ENCODE results near the gene ATP5MC2.
"Not testable (repeated sequence)": the region's sequence is repeated elsewhere in the genome, so short reads cannot be mapped to it uniquely, and the experiment has no call there.

ATP5MC2 gene

DNA sequence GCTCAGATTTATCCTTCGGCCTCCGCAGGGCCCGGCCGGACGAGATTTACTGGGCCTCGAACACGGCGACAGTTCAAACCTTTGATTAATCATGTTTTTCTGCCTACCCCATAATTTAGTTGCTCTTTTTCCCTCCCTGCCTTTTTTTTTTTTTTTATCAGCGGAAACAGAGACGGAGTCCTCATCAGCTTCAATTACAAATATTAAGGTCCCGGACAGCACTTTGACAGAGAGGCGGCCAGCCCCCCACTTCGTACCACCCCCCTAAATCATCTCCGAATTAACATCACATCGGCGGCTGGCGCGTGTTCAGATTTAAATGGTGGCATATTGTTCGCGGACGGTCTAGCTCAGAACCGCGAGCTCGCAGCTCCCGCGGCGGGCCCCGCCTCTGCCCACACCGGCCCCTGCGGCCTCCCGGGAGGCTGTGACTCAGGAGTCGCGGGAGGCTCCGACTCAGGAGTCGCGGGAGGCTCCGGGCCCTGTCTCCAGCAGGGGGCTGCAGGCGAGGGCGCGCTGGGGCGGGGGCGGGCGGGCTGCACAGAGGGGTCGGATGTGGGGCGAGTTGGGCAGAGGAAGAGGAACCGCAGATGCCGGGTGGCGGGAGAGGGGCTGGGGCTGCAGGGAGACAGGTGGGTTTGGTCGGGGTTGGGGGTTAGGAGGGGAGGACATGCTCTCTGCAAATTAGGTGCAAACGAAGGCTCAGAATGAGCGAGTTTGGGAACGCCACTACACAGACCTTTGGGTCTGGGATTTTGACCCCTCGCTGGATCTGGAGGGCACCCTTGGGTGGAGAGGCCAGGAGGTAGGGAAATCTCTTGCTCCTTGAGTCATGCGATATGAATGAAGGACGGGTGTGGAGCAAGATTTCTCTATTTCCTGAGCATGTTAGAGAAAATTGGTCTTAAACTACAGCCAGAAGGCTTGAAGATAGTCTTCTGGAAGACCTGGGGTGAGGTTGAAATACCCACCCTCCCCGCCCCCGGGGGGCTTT lies 19.6 kb upstream of the ATP5MC2 start:
- H3K4me3 ChIP-seq (ENCODE audit: low read length) = peak overlapping the region; percentile 37
- no peak for DNase-seq (ENCODE audit: low read depth, low spot score)

DNA sequence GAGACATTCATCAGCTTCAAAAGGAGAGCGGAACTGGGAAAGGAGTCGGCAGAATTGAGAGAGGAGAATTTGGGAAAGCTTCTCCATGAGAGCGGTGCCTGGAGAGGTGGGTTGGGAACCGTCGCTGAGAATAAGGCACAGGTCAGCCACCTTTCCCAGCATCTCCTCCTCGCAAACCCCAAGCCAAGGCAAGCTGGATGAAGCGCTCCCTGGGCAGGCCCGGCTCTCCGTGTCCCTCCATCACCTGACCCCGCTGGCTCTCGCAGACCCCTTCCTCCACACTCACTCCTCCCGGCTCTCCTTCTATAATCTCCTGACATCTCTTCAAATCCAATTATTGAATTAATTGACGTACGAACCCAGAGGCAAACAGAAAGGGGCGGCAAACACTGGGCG lies 18.9 kb upstream of the ATP5MC2 start:
- no peak overlapping the region for H3K4me3 ChIP-seq (ENCODE audit: low read length)
- DNase-seq (ENCODE audit: low read depth, low spot score) = no peak

DNA sequence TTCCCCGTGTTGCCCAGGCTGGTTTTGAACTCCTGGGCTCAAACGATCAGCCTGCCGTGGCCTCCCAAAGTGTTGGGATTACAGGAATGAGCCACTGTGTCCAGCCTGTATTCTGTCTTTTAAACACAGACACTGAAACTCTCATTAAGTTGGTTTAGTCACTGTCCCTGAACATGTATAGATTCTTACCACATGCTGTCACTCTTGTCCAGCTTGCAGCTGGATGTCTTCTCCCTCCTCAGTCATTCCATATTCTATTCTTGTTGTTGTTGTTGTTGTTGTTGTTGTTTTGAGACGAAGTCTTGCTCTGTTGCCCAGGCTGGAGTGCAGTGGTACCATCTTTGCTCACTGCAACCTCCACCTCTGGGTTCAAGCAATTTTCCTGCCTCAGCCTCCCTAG lies 12.3 kb upstream of the ATP5MC2 start:
- no peak for DNase-seq (ENCODE audit: low read depth, low spot score)
- H3K4me3 ChIP-seq (ENCODE audit: low read length) = no peak overlapping the region

- DNase-seq (ENCODE audit: low read depth, low spot score) = no peak
- no peak overlapping the region for H3K4me3 ChIP-seq (ENCODE audit: low read length)
These were observed 10.6 kb upstream of the ATP5MC2 start for GRCh38 chr12:53686436-53686835.

DNA sequence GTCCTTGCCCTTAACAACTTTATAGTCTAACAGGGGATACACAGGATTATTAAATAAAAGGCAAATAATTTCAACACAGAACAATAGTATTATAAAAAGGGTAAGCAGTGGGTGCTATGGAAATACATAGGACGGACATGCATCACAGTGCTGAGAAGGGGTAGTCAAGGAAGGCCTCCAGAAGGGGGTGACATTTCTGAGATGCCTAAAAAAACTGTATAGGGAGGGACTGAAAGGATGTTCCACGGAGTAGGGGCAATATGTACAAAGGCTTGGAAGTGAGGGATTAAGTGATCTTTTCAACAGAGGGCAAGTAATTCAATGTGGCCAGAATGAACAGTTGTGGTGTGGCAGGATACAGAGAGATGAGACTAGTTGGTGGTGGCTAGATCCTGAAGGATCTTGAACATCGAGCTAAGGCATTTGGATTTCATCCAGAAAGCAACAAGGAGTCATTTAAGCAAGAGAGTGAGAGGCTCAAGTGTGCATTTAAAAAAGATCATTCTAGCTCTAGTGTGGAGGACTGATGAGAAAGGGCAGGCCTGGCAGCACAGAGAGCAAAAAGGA lies 8.9 kb upstream of the ATP5MC2 start:
- no peak overlapping the region for H3K4me3 ChIP-seq (ENCODE audit: low read length)
- DNase-seq (ENCODE audit: low read depth, low spot score) = no peak

GRCh38 chr12:53683983-53684382 lies 8.1 kb upstream of the ATP5MC2 start:
- no peak for DNase-seq (ENCODE audit: low read depth, low spot score)
- H3K4me3 ChIP-seq (ENCODE audit: low read length) = no peak overlapping the region

GRCh38 chr12:53683494-53683893 lies 7.6 kb upstream of the ATP5MC2 start:
- H3K4me3 ChIP-seq (ENCODE audit: low read length) = no peak overlapping the region
- DNase-seq (ENCODE audit: low read depth, low spot score) = no peak

DNA sequence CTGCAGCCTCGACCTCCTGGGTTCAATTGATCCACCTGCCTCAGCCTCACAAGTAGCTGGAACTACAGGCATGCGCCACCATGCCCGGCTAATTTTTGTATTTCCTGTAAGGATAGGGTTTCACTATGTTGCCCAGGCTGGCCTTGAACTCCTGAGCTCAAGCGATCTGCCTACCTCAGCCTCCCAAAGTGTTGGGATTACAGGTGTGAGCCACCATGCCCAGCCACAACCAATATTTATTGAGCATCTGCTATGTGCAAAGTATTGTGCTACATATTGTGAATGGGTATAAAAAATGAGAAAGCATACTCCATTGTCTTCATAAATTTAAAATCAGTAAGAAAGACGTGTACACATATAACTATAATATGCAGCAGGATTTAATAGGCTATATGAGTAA lies 4.2 kb upstream of the ATP5MC2 start:
- not testable (repeated sequence) for DNase-seq (ENCODE audit: low read depth, low spot score); H3K4me3 ChIP-seq (ENCODE audit: low read length)

DNA sequence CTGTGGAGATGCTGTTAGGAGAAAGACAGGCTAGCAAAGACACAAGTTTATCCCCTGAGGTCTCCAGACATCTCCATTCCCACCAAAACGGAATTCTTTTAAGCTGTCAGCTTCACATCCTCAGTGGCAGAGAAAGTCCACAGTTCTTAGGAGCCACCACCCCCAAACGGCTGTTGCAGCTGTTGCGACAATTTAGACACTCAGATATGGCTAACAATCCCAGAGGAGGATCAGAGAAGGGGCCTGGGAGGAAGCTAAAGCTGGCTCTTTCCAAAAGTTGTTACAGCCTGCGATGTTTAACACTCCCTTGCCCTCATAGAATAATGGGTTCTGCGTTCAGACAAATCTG lies 1.9 kb upstream of the ATP5MC2 start:
- DNase-seq (ENCODE audit: low read depth, low spot score) = no peak
- no peak overlapping the region for H3K4me3 ChIP-seq (ENCODE audit: low read length)

GRCh38 chr12:53677016-53677799 lies 1.3 kb upstream of the ATP5MC2 start:
- H3K4me3 ChIP-seq (ENCODE audit: low read length) = no peak overlapping the region
- no peak for DNase-seq (ENCODE audit: low read depth, low spot score)

DNA sequence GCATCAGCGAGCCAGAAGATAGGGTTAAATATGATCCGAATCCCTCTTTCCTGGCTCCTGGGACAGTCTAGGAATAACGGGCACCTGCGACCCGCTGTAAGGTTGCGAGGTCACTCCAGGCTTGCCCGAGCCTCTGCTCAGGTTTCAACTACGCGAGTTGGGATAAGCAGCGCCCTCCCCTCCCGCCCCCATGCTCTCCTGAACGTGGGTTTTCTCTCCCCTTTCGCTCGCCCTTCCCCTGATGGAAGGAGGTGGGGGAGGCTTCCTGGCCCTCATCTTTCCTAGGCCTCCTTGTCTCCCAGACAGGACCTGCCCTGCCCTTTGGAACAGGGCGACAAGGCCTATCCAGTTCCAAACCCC lies 753 bp upstream of the ATP5MC2 start:
- peak overlapping the region; percentile 96 for H3K4me3 ChIP-seq (ENCODE audit: low read length)

GRCh38 chr12:53674977-53675700 lies 744 bp downstream of the ATP5MC2 start:
- H3K4me3 ChIP-seq (ENCODE audit: low read length) = peak overlapping the region; percentile 96
- no peak for DNase-seq (ENCODE audit: low read depth, low spot score)

More for the DNA sequence above, 753 bp upstream of the ATP5MC2 start:
- DNase-seq (ENCODE audit: low read depth, low spot score) = no peak

- no peak for DNase-seq (ENCODE audit: low read depth, low spot score)
- H3K4me3 ChIP-seq (ENCODE audit: low read length) = no peak overlapping the region
These were observed 4.9 kb downstream of the ATP5MC2 start for GRCh38 chr12:53670971-53671370.

- no peak overlapping the region for H3K4me3 ChIP-seq (ENCODE audit: low read length)
- DNase-seq (ENCODE audit: low read depth, low spot score) = no peak
These were observed 5.6 kb downstream of the ATP5MC2 start for GRCh38 chr12:53670308-53670707.

DNA sequence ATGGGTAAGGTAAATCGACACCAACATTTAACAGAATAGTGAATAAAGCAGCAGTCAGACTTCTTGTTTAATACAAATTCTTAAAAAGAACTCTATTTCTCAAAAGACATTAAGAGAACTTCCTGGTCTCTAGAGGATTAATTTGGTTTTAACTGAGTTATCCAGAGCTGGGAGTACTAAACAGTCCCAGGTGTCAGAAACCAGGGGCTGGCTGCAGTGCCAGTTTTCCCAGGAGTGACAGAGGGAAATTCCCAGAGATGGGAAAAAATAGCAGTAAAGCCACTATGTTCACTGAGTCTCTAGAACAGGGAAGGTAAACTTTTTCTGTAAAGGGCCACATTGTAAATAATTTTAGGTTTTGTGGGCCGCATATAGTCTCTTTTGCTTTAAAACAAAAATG lies 8.8 kb downstream of the ATP5MC2 start:
- H3K4me3 ChIP-seq (ENCODE audit: low read length) = no peak overlapping the region
- no peak for DNase-seq (ENCODE audit: low read depth, low spot score)

- DNase-seq (ENCODE audit: low read depth, low spot score) = no peak
- no peak overlapping the region for H3K4me3 ChIP-seq (ENCODE audit: low read length)
These were observed 10.9 kb downstream of the ATP5MC2 start for GRCh38 chr12:53664936-53665335.

DNA sequence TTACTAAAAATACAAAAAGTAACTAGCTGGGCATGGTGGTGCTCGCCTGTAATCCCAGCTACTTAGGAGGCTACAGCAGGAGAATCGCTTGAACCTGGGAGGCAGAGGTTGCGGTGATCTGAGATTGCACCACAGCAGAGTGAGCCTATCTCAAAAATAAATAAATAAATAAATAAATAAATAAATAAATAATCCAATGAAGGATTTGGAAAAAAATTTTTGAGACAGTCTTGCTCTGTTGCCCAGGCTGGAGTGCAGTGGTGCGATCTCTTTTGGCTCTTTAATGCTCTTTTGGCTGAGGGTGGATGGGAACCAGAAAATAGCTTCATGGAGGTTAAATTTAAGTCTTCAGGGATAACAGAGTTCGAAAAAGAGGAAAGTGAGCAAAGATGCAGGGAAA lies 11.7 kb downstream of the ATP5MC2 start:
- DNase-seq (ENCODE audit: low read depth, low spot score) = no peak
- H3K4me3 ChIP-seq (ENCODE audit: low read length) = no peak overlapping the region

GRCh38 chr12:53660041-53660440 lies 15.8 kb downstream of the ATP5MC2 start:
- no peak overlapping the region for H3K4me3 ChIP-seq (ENCODE audit: low read length)
- DNase-seq (ENCODE audit: low read depth, low spot score) = no peak

DNA sequence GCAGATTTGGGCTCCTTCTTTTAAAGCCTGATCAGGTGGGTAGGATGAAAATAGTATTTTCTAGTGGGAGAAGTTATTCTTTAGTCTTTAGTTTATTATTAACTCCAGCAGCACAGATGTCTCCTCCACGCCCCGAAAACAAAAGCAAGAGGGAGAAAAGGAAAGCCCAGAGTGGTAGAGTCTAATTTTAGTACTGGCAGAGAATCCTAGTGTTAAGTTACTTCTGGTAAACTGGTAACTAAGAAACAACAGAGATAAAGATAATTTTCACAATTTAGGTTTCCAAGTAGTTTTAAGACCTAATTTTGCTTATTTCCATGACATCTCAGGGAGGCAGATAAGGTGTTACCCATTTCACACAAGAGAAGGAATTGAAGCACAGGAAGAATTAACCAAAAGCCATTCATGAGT lies 16.3 kb downstream of the ATP5MC2 start:
- no peak for DNase-seq (ENCODE audit: low read depth, low spot score)
- H3K4me3 ChIP-seq (ENCODE audit: low read length) = no peak overlapping the region

All from Jurkat, Clone E6-1 (cell line).